ENCODE measurements around the gene KLHL25.

KLHL25 gene

DNA sequence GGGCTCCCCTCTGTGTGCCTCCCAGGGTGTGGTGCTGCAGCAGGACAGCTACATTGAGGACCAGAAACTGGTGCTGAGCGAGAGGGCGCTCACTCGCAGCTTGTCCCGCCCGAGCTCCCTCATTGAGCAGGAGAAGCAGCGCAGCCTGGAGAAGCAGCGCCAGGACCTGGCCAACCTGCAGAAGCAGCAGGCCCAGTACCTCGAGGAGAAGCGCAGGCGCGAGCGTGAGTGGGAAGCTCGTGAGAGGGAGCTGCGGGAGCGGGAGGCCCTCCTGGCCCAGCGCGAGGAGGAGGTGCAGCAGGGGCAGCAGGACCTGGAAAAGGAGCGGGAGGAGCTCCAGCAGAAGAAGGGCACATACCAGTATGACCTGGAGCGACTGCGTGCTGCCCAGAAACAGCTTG, 53.7 kb downstream of the KLHL25 start:
- H3K4me3 ChIP-seq (ENCODE audit: low read length): no peak overlapping the region
- no peak for DNase-seq (ENCODE audit: low read depth)
- TF ChIP-seq, protein P1, sequence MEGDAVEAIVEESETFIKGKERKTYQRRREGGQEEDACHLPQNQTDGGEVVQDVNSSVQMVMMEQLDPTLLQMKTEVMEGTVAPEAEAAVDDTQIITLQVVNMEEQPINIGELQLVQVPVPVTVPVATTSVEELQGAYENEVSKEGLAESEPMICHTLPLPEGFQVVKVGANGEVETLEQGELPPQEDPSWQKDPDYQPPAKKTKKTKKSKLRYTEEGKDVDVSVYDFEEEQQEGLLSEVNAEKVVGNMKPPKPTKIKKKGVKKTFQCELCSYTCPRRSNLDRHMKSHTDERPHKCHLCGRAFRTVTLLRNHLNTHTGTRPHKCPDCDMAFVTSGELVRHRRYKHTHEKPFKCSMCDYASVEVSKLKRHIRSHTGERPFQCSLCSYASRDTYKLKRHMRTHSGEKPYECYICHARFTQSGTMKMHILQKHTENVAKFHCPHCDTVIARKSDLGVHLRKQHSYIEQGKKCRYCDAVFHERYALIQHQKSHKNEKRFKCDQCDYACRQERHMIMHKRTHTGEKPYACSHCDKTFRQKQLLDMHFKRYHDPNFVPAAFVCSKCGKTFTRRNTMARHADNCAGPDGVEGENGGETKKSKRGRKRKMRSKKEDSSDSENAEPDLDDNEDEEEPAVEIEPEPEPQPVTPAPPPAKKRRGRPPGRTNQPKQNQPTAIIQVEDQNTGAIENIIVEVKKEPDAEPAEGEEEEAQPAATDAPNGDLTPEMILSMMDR (IDR thresholded peaks at IDR 0.05; ENCODE audit: insufficient read depth, low read depth, low read length, missing control alignments): no peak

DNA sequence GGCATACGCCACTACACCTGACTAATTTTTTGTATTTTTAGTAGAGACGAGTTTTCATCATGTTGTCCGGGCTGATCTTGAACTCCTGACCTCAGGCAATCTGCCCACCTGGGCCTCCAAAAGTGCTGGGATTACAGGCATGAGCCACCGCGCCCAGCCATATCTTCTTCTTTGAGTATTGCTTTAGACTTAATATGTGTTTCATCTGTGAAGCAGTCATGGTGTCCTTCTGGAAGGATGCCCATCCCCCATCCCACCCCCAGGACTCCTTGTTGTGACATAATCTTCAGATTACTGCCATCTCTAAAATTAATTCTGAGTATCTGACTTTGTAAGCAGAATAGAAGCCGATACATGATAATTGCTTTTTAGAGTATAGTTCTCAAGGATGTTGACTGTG, 57.7 kb downstream of the KLHL25 start:
- no peak overlapping the region for H3K4me3 ChIP-seq (ENCODE audit: low read length)
- TF ChIP-seq, protein P1 (IDR thresholded peaks at IDR 0.05; ENCODE audit: insufficient read depth, low read depth, low read length, missing control alignments): no peak
- DNase-seq (ENCODE audit: low read depth): no peak

DNA sequence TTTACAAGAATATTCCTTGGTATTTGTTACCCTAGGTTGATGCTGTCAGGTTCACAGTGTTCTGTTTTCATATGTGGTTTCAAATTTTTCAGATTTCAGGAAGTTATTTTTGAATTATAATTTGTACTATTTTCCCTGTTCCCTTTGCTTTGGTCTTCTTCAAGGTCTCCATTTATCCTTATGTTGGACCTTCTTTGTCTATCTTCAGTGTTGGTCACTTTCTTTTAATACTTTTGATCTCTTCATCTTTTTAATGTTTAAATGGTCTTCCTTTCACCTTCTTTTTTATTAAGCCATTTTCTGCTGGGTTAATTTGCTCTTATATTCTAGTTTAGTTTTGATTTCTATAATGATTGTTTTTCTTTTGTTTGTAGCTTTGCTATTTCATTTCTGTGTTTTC, 61.3 kb downstream of the KLHL25 start:
- DNase-seq (ENCODE audit: low read depth): no peak
- TF ChIP-seq, protein P1 (IDR thresholded peaks at IDR 0.05; ENCODE audit: insufficient read depth, low read depth, low read length, missing control alignments): no peak
- H3K4me3 ChIP-seq (ENCODE audit: low read length): no peak overlapping the region

DNA sequence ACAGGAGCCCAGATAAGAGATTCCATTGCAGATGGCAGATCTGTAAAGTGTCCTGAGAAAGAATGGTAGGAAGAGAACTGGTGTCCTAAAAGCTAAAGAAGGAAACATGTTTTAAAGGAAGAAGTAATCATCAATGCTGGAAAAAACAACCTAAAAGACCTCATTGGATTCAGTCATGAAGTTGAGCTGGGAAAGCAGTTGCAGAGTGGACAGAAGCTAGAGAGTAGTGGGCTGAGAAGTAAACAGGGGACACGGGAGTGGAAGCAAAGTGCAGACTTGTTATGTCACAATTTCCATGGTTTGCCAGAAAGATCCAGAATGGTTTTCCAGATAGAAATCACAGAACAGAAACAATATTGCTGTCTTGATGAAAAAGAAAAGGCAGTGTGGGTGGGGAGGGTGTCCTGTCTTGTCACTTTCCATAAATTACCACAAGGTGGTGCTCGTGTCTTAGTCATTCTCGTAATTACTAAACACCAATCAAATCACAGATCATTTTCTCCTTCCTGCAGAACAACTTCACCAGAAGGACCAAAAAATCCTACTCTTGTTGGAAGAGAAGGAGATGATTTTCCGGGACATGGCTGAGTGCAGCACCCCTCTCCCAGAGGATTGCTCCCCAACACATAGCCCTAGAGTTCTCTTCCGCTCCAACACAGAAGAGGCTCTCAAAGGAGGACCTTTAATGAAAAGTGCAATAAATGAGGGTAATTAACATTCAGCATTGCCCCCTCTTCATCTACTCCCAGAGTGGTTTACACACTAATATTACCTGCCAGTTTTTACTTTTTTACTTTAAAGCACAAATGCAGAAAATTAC, 64.5 kb downstream of the KLHL25 start:
- DNase-seq (ENCODE audit: low read depth): peak; percentile 72
- no peak overlapping the region for H3K4me3 ChIP-seq (ENCODE audit: low read length)
- TF ChIP-seq, protein P1 (IDR thresholded peaks at IDR 0.05; ENCODE audit: insufficient read depth, low read depth, low read length, missing control alignments): peak; percentile 69

DNA sequence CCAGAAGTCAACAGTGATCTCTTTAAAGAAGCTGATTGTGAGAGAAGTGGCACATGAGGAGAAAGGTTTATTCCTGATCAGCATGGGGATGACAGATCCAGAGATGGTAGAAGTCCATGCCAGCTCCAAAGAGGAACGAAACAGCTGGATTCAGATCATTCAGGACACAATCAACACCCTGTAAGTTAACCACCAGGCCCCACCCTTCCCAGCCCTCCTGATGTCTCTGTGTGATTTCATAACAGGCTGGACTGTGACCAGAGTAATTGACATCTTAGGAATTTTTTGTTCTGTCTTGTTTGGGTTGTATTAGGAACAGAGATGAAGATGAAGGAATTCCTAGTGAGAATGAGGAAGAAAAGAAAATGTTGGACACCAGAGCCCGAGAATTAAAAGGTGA, 67.7 kb downstream of the KLHL25 start:
- no peak overlapping the region for H3K4me3 ChIP-seq (ENCODE audit: low read length)
- DNase-seq (ENCODE audit: low read depth): peak; percentile 24
- TF ChIP-seq, protein P1 (IDR thresholded peaks at IDR 0.05; ENCODE audit: insufficient read depth, low read depth, low read length, missing control alignments): no peak

DNA sequence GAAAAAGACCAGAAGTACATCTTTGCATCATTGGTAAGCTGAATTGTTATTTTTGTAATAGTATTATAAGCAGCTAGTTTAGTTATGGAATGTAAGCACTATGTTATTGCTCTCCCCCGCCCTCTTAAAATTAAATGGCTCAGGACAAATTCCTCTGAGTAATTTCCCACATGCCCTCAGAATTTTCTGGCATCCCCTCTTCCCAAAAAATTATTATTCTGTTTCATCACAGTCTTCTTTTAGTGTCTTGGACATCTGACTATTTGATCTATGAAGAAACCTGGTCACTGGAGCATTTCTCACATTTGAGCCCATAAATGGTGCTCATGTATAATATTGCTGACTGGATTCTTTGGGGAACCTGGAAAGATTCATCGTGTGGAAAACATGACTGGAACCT, 68.3 kb downstream of the KLHL25 start:
- H3K4me3 ChIP-seq (ENCODE audit: low read length): no peak overlapping the region
- no peak for DNase-seq (ENCODE audit: low read depth)
- TF ChIP-seq, protein P1 (IDR thresholded peaks at IDR 0.05; ENCODE audit: insufficient read depth, low read depth, low read length, missing control alignments): no peak

DNA sequence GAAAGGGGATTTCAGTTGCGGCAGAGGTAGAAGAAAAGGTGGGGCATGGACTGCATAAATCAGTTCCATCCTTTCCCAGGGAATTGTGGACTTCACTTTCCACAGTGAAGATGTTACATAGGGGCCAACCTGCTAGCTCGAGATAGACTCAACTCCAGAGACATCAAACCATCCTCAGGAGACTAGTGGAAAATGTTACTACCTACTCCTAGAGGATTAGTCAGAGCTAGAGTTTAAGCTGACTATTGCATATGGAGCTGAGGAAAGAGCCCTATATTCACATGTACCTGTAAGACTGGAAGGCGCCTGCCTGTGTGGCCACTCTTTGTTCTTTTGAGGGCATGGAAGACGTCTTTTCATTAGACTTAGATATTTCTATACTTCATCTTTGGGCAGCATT, 69.2 kb downstream of the KLHL25 start:
- TF ChIP-seq, protein P1 (IDR thresholded peaks at IDR 0.05; ENCODE audit: insufficient read depth, low read depth, low read length, missing control alignments): no peak
- DNase-seq (ENCODE audit: low read depth): no peak
- H3K4me3 ChIP-seq (ENCODE audit: low read length): no peak overlapping the region
